H1 (cell line): Measurements from ENCODE around the gene POLG. TPM values are rescaled to one million over a fixed set of nuclear protein-coding genes. Genes with fewer than 3 reads are reported as not detected.

ENCODE experiments used
- CTCF ChIA-PET: fragments of 300-600 bp; sonication (Branson Sonifier 250); formaldehyde crosslinking; loops from one replicate; lab custom pipeline; 2021; ENCODE audit not compliant: partially characterized antibody; lab: Charles Lee
- POLR2A ChIA-PET: fragments of 300-600 bp; sonication (Branson Sonifier 250); formaldehyde crosslinking; loops from one replicate; lab custom pipeline; 2021; ENCODE audit warnings: inconsistent platforms; ENCODE audit not compliant: partially characterized antibody; lab: Charles Lee
- DNase-seq, 2 experiments: peaks; one replicate each; pipeline versions ENCODE4 v3.0.0 to v3.0.0-alpha.2; 2010 to 2022; ENCODE audit warnings: low spot score in 2 of 2, low read depth in 1 of 2, mixed read lengths in 1 of 2
- FAIRE-seq: peaks from 2 replicates; lab custom pipeline; 2011; peaks lifted over from hg19 to GRCh38; lab: Jason Lieb, UNC
- H2AFZ ChIP-seq: 2 replicates; pipeline ENCODE4 v1.8.1; 2012; ENCODE audit warnings: low read length, inconsistent platforms
- H2AK5ac ChIP-seq: 2 replicates; pipeline ENCODE4 v1.6.1; 2013; ENCODE audit warnings: low read depth, low read length
- H2BK120ac ChIP-seq: replicated peaks from 2 replicates; pipeline ENCODE3; 2013; ENCODE audit warnings: low read depth, low read length, inconsistent platforms
- H2BK12ac ChIP-seq: 2 replicates; pipeline ENCODE4 v1.6.1; 2013; ENCODE audit warnings: low read depth, low read length
- H2BK15ac ChIP-seq: 2 replicates; pipeline ENCODE4 v1.6.1; 2013; ENCODE audit warnings: low read length
- H2BK20ac ChIP-seq: 2 replicates; pipeline ENCODE4 v1.6.1; 2013; ENCODE audit warnings: low read length
- H2BK5ac ChIP-seq: 2 replicates; pipeline ENCODE4 v1.6.1; 2013; ENCODE audit warnings: low read depth, low read length
- H3K14ac ChIP-seq: 2 replicates; pipeline ENCODE4 v1.6.1; 2013; ENCODE audit warnings: inconsistent platforms; ENCODE audit not compliant: insufficient read length
- H3K18ac ChIP-seq: 2 replicates; pipeline ENCODE4 v1.6.1; 2013; ENCODE audit warnings: low read length; ENCODE audit errors: extremely low read depth
- H3K23ac ChIP-seq: 2 replicates; pipeline ENCODE4 v1.6.1; 2013; ENCODE audit warnings: inconsistent platforms; ENCODE audit not compliant: insufficient read length
- H3K23me2 ChIP-seq: 2 replicates; pipeline ENCODE4 v1.6.1; 2013; ENCODE audit warnings: low read depth, low read length
- H3K27ac ChIP-seq: 2 replicates; pipeline ENCODE4 v1.6.1; 2011; ENCODE audit warnings: low read depth, low read length, inconsistent platforms
- H3K27me3 ChIP-seq, 4 experiments: replicated peaks in 1 of 4; 1 replicate in 1 of 4; 2 replicates in 3 of 4; pipeline versions ENCODE4 v1.6.1 to v1.8.1; 2011 to 2013; ENCODE audit warnings: low read length in 3 of 4, mild to moderate bottlenecking in 3 of 4, inconsistent platforms in 2 of 4, mixed read lengths in 2 of 4, moderate library complexity in 1 of 4; ENCODE audit not compliant: control insufficient read depth in 3 of 4, insufficient read depth in 3 of 4; ENCODE audit errors: extremely low read depth in 1 of 4
- H3K36me3 ChIP-seq, 4 experiments: 2 replicates each; pipeline versions ENCODE4 v1.6.1 to v1.8.1; 2011 to 2013; ENCODE audit warnings: mild to moderate bottlenecking in 4 of 4, low read length in 3 of 4, moderate library complexity in 2 of 4, control low read depth in 1 of 4, inconsistent platforms in 1 of 4; ENCODE audit not compliant: insufficient read depth in 4 of 4, control insufficient read depth in 2 of 4
- H3K4ac ChIP-seq: replicated peaks from 2 replicates; pipeline ENCODE3; 2013; ENCODE audit warnings: low read length, low read depth, mixed read lengths, inconsistent platforms; ENCODE audit not compliant: insufficient read length
- H3K4me1 ChIP-seq, 4 experiments: replicated peaks in 1 of 4; 1 replicate in 1 of 4; 2 replicates in 3 of 4; pipeline versions ENCODE4 v1.6.1 to v1.8.1; 2011 to 2013; ENCODE audit warnings: low read length in 3 of 4, inconsistent platforms in 2 of 4, mixed read lengths in 1 of 4; ENCODE audit not compliant: insufficient read depth in 4 of 4, control insufficient read depth in 3 of 4
- H3K4me2 ChIP-seq, 2 experiments: 2 replicates each; pipeline versions ENCODE4 v1.6.1 to v1.8.1; 2011 to 2013; ENCODE audit warnings: low read depth in 2 of 2, low read length in 2 of 2, control low read depth in 1 of 2, inconsistent platforms in 1 of 2, mild to moderate bottlenecking in 1 of 2; ENCODE audit not compliant: insufficient read depth in 1 of 2
- H3K4me3 ChIP-seq, 4 experiments: fragments of 200-600, 300-600 bp in 1 of 4; sonication (generic), shearing (Covaris generic), sonication (Bioruptor Twin) in 1 of 4; 2 replicates each; pipeline versions ENCODE4 v1.5.1 to v1.8.1; 2011 to 2016; ENCODE audit warnings: low read length in 4 of 4, low read depth in 3 of 4, control low read depth in 2 of 4, inconsistent platforms in 2 of 4, mild to moderate bottlenecking in 2 of 4, mixed read lengths in 1 of 4, moderate library complexity in 1 of 4; ENCODE audit not compliant: insufficient read depth in 2 of 4; ENCODE audit errors: extremely low read depth in 1 of 4
- H3K56ac ChIP-seq: replicated peaks from 2 replicates; pipeline ENCODE3; 2013; ENCODE audit warnings: low read depth, mild to moderate bottlenecking, mixed read lengths, low read length, inconsistent platforms; ENCODE audit not compliant: insufficient read length
- H3K79me1 ChIP-seq: 2 replicates; pipeline ENCODE4 v1.6.1; 2013; ENCODE audit warnings: low read depth, low read length, control low read depth
- H3K79me2 ChIP-seq, 2 experiments: 2 replicates each; pipeline versions ENCODE4 v1.6.1 to v1.8.1; 2012 to 2013; ENCODE audit warnings: low read length in 2 of 2, mild to moderate bottlenecking in 2 of 2, inconsistent platforms in 1 of 2; ENCODE audit not compliant: insufficient read depth in 2 of 2, control insufficient read depth in 1 of 2
- H3K9ac ChIP-seq, 4 experiments: replicated peaks in 1 of 4; 1 replicate in 1 of 4; 2 replicates in 3 of 4; pipeline versions ENCODE4 v1.6.1 to v1.8.1; 2011 to 2013; ENCODE audit warnings: low read depth in 3 of 4, low read length in 3 of 4, control low read depth in 2 of 4, mild to moderate bottlenecking in 2 of 4, moderate library complexity in 2 of 4, inconsistent platforms in 1 of 4; ENCODE audit errors: extremely low read depth in 1 of 4
- H3K9me3 ChIP-seq, 2 experiments: 2 replicates each; pipeline versions ENCODE4 v1.6.1 to v1.8.1; 2012 to 2013; ENCODE audit warnings: mild to moderate bottlenecking in 2 of 2, moderate library complexity in 2 of 2, control low read depth in 1 of 2, inconsistent platforms in 1 of 2, low read depth in 1 of 2, low read length in 1 of 2, mixed read lengths in 1 of 2; ENCODE audit not compliant: insufficient read depth in 2 of 2
- H4K20me1 ChIP-seq, 2 experiments: replicated peaks in 1 of 2; 2 replicates each; pipeline versions ENCODE3 to v1.8.1; 2011 to 2013; ENCODE audit warnings: inconsistent platforms in 2 of 2, low read length in 2 of 2, mild to moderate bottlenecking in 1 of 2; ENCODE audit not compliant: insufficient read depth in 2 of 2, control insufficient read depth in 1 of 2
- H4K5ac ChIP-seq: 2 replicates; pipeline ENCODE4 v1.6.1; 2013; ENCODE audit warnings: low read length, low read depth, mixed read lengths, inconsistent platforms; ENCODE audit not compliant: insufficient read length
- H4K8ac ChIP-seq: 2 replicates; pipeline ENCODE4 v1.8.0; 2013; ENCODE audit warnings: mild to moderate bottlenecking, moderate library complexity, low read length, inconsistent platforms; ENCODE audit not compliant: insufficient read depth; ENCODE audit errors: extremely low read depth
- H4K91ac ChIP-seq: replicated peaks from 2 replicates; pipeline ENCODE3; 2013; ENCODE audit warnings: low read length, mixed read lengths, inconsistent platforms; ENCODE audit not compliant: insufficient read length
- CBX5 ChIP-seq: fragments of 300-800, 300-1000 bp; sonication (generic); IDR thresholded peaks from 2 replicates; pipeline ENCODE4 v1.7.1; 2016; ENCODE audit warnings: antibody characterized with exemption, low read length, low read depth
- CREB1 ChIP-seq: IDR thresholded peaks from 2 replicates; pipeline ENCODE4 v1.6.1; 2012; ENCODE audit warnings: inconsistent platforms
- E2F6 ChIP-seq: IDR thresholded peaks from 2 replicates; pipeline ENCODE4 v1.6.1; 2012; ENCODE audit warnings: inconsistent platforms
- EZH2 ChIP-seq: fragments of 200-600 bp; sonication (generic); IDR thresholded peaks from 2 replicates; pipeline ENCODE4 v1.7.1; 2012; ENCODE audit warnings: low read depth, mild to moderate bottlenecking, moderate library complexity, low read length, inconsistent platforms; ENCODE audit not compliant: severe bottlenecking
- MAX ChIP-seq: IDR thresholded peaks from 2 replicates; pipeline ENCODE4 v1.6.1; 2012; ENCODE audit warnings: inconsistent platforms
- RNF2 ChIP-seq: fragments of 200-900, 300-1000 bp; sonication (generic); IDR thresholded peaks from 2 replicates; pipeline ENCODE4 v1.7.1; 2016; ENCODE audit warnings: borderline replicate concordance, low read depth, mild to moderate bottlenecking, antibody characterized with exemption, low read length; ENCODE audit not compliant: poor library complexity, severe bottlenecking; ENCODE audit errors: missing control alignments
- SP2 ChIP-seq: IDR thresholded peaks from 2 replicates; pipeline ENCODE4 v1.6.1; 2012; ENCODE audit warnings: mild to moderate bottlenecking, low read length, inconsistent platforms
- SRF ChIP-seq: IDR thresholded peaks from 2 replicates; pipeline ENCODE4 v1.6.1; 2011; ENCODE audit warnings: mild to moderate bottlenecking, low read depth, low read length, moderate library complexity
- SUZ12 ChIP-seq: fragments of 200-600 bp; sonication (generic); IDR thresholded peaks from 2 replicates; pipeline ENCODE4 v1.6.1; 2012; ENCODE audit warnings: mild to moderate bottlenecking, inconsistent platforms, low read length, moderate library complexity, mixed read lengths
- WGBS, 2 experiments: shearing (Covaris generic) in 1 of 2; methylation state at CpG; one replicate each; pipeline versions ENCODE4 v1.1.6 to v1.1.7; 2013 to 2015; ENCODE audit warnings: low lambda C conversion rate in 2 of 2, mixed read lengths in 2 of 2, inconsistent platforms in 1 of 2, low coverage in 1 of 2, missing lambda C conversion rate in 1 of 2; ENCODE audit not compliant: insufficient replicate concordance in 2 of 2, insufficient coverage in 1 of 2, insufficient read length in 1 of 2; ENCODE audit errors: extremely low coverage in 1 of 2, missing lambda C conversion rate in 1 of 2; 5-methylcytosine and 5-hydroxymethylcytosine counted together
- polyA plus RNA-seq, 7 experiments: library from polyadenylated mRNA; depleted of rRNA in 3 of 7; stranded (reverse) in 5 of 7; unstranded in 2 of 7; fragments of >200 nt in 5 of 7; fragments of 200-250 nt in 2 of 7; gene quantifications; 1 replicate in 5 of 7; 2 replicates in 1 of 7; 4 replicates in 1 of 7; pipeline versions ENCODE4 v1.2.1 to v1.2.3, GENCODE V29; 2011 to 2013; ENCODE audit warnings: missing spikeins in 2 of 7, mixed read lengths in 2 of 7
- total RNA-seq: library from RNA; stranded (reverse); fragmentation: NEBNext Ultra II Directional; extraction: Animal tissue kit (Norgen Biotek cat#: 25700); gene quantifications from 2 replicates; pipeline ENCODE4 v1.2.1, GENCODE V29; 2021

POLG gene
- total and polyA plus RNA-seq, 2 of the 8 experiments (the other 6 are each of a cell fraction or from before 2014, with no cell fraction given): 14.8 to 52.3 TPM

- FAIRE-seq: no peak
- H3K9ac ChIP-seq: no peak overlapping the region
- no peak overlapping the region for H3K23ac ChIP-seq
- no peak overlapping the region for H3K4ac ChIP-seq
- ChIA-PET POLR2A (interaction anchor here (0.6 to 1.7 kb wide), 7 partner anchors 9 to 74 kb away, joined by 3 to 7 read pairs (median 4); no protein-coding TSS in a partner anchor), CTCF (interaction anchor here (0.5 to 18.6 kb wide), 31 partner anchors 9 to 1388 kb away, joined by 3 to 412 read pairs (median 8); partner anchors contain the start of genes POLG and RHCG)
- H4K91ac ChIP-seq: no peak overlapping the region
- H3K14ac ChIP-seq: no peak overlapping the region
- H4K8ac ChIP-seq: peak overlapping the region; percentile 45
- no peaks in the 10 kb centered on the region for H3K79me1 ChIP-seq
- peaks cover 0 to 27% (median 13%) of the 10 kb centered on the region in 4 experiments; a peak in 5 of 7 replicates for H3K4me1 ChIP-seq
- WGBS, 2 experiments: 12% methylated on average over 32 of the region's 32 CpGs; no CpG with 5 or more reads in 1 of the 2 experiments
- H3K27ac ChIP-seq: no peak overlapping the region
- no peak overlapping the region for H2BK120ac ChIP-seq
- peaks cover 15 to 30% of the 10 kb centered on the region in 2 experiments for H4K20me1 ChIP-seq
- H2BK15ac ChIP-seq: peak overlapping the region; percentile 61; the same call in 1 of the 2 replicates
- peak in 1 of 2 experiments; percentile 62 for DNase-seq
- peak overlapping the region; percentile 0 to 99; a peak in 3 of 4 replicates for H3K4me2 ChIP-seq
- H2BK20ac ChIP-seq: 0 out of 2 replicates have a peak overlapping the region, but pooled peaks have one; percentile 32
- H4K5ac ChIP-seq: no peak overlapping the region
- H3K36me3 ChIP-seq: peaks cover 0 to 7% (median 0%) of the 10 kb centered on the region in 4 experiments; a peak in 1 of 8 replicates
- no peak overlapping the region for H2AFZ ChIP-seq
- no peaks in the 10 kb centered on the region for H3K79me2 ChIP-seq
- H3K23me2 ChIP-seq: peaks cover 1% of the 10 kb centered on the region; the same call in 1 of the 2 replicates
- no peak overlapping the region; the same call in 1 of the 2 replicates for H3K18ac ChIP-seq
- TF ChIP-seq SRF (no peak), E2F6 (peak; percentile 68), EZH2 (peak; percentile 84), MAX (peak; percentile 64), CBX5 (no peak), CREB1 (no peak), SUZ12 (peak; percentile 91; the same call in 1 of the 2 replicates), RNF2 (peak; percentile 30), SP2 (no peak)
- H3K9me3 ChIP-seq: no peaks in the 10 kb centered on the region
- no peak overlapping the region for H2BK5ac ChIP-seq
- peaks cover 71 to 84% (median 78%) of the 10 kb centered on the region in 4 experiments for H3K27me3 ChIP-seq
- no peak overlapping the region for H3K56ac ChIP-seq
- H3K4me3 ChIP-seq: peak overlapping the region in 1 of 4 experiments; percentile 58; a peak in 3 of 8 replicates
- no peak overlapping the region for H2AK5ac ChIP-seq
- H2BK12ac ChIP-seq: peak overlapping the region; percentile 39; the same call in 1 of the 2 replicates
These were observed 25.1 kb upstream of the POLG start for GRCh38 chr15:89359471-89360293.
